HFFc6 (cell line): ENCODE results near the gene SDCCAG8. TPM values are rescaled to one million over a fixed set of nuclear protein-coding genes. Genes with fewer than 3 reads are reported as not detected.

Source experiments
- DNase-seq: peaks from one replicate; pipeline ENCODE4 v3.0.0-alpha.2; 2018
- H3K27ac Mint-ChIP-seq: 2 replicates; pipeline ENCODE4 v1.8.0; 2020; ENCODE audit warnings: mild to moderate bottlenecking, mixed read lengths
- H3K27me3 Mint-ChIP-seq: 2 replicates; pipeline ENCODE4 v1.8.0; 2021; ENCODE audit warnings: mild to moderate bottlenecking, moderate library complexity, mixed read lengths; ENCODE audit not compliant: insufficient read depth
- H3K36me3 Mint-ChIP-seq: 2 replicates; pipeline ENCODE4 v1.8.0; 2021; ENCODE audit warnings: low read depth, mixed read lengths
- H3K4me1 Mint-ChIP-seq: 2 replicates; pipeline ENCODE4 v1.8.0; 2020; ENCODE audit warnings: low read depth, mixed read lengths
- H3K4me3 Mint-ChIP-seq: 2 replicates; pipeline ENCODE4 v1.8.0; 2020; ENCODE audit warnings: mild to moderate bottlenecking, moderate library complexity, mixed read lengths
- H3K9me3 Mint-ChIP-seq: 2 replicates; pipeline ENCODE4 v1.8.0; 2020; ENCODE audit warnings: mild to moderate bottlenecking, mixed read lengths
- total RNA-seq, 6 experiments: library from RNA; stranded (reverse); fragmentation: NEBNext Ultra II Directional; extraction: Animal tissue kit (Norgen Biotek cat#: 25700); gene quantifications; 2 replicates in 1 of 6; 3 replicates in 5 of 6; pipeline ENCODE4 v1.2.3, GENCODE V29; 2021
- TF ChIP-seq, protein P1 (sequence below): fragments of 200-600 bp; sonication (generic); IDR thresholded peaks from 2 replicates; pipeline ENCODE4 v1.5.0; 2021; ENCODE audit warnings: antibody characterized with exemption, mild to moderate bottlenecking

SDCCAG8 gene
- total RNA-seq, 6 experiments from 2014 or later = 22.3 to 31.2 (median 26.1) TPM

- Mint-ChIP-seq H3K27ac (no peak overlapping the region), H3K9me3 (no peaks in the 10 kb centered on the region), H3K4me1 (no peaks in the 10 kb centered on the region), H3K4me3 (no peak overlapping the region), H3K36me3 (peaks cover 5% of the 10 kb centered on the region), H3K27me3 (no peaks in the 10 kb centered on the region)
- TF ChIP-seq, protein P1, sequence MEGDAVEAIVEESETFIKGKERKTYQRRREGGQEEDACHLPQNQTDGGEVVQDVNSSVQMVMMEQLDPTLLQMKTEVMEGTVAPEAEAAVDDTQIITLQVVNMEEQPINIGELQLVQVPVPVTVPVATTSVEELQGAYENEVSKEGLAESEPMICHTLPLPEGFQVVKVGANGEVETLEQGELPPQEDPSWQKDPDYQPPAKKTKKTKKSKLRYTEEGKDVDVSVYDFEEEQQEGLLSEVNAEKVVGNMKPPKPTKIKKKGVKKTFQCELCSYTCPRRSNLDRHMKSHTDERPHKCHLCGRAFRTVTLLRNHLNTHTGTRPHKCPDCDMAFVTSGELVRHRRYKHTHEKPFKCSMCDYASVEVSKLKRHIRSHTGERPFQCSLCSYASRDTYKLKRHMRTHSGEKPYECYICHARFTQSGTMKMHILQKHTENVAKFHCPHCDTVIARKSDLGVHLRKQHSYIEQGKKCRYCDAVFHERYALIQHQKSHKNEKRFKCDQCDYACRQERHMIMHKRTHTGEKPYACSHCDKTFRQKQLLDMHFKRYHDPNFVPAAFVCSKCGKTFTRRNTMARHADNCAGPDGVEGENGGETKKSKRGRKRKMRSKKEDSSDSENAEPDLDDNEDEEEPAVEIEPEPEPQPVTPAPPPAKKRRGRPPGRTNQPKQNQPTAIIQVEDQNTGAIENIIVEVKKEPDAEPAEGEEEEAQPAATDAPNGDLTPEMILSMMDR = no peak
- no peak for DNase-seq
Observed at GRCh38 chr1:243447347-243447746, 191.5 kb downstream of the SDCCAG8 start.

DNA sequence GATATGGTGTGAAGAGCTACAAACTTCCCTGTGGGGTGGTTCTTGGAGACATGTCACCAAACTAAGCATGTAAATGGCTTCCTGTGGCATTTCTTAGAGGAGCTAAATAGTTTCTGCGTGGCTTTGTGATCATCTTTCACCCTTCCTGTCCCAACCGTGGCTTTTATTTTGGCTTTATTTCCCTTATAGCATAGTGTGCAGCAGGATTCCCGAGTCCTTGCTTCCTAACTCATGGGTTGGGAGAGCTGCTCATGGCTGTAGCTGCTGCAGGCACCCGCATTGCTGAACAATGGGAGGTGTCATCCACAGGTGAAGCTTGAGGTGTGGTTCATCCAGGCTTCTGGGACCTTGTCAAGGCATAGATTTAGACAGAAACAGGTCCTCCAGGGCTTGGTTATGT, 192.0 kb downstream of the SDCCAG8 start:
- TF ChIP-seq, protein P1 = no peak
- H3K4me1 Mint-ChIP-seq = no peaks in the 10 kb centered on the region
- no peak for DNase-seq
- no peak overlapping the region for H3K4me3 Mint-ChIP-seq
- no peaks in the 10 kb centered on the region for H3K9me3 Mint-ChIP-seq
- H3K36me3 Mint-ChIP-seq = peaks cover 5% of the 10 kb centered on the region
- no peaks in the 10 kb centered on the region for H3K27me3 Mint-ChIP-seq
- no peak overlapping the region for H3K27ac Mint-ChIP-seq

DNA sequence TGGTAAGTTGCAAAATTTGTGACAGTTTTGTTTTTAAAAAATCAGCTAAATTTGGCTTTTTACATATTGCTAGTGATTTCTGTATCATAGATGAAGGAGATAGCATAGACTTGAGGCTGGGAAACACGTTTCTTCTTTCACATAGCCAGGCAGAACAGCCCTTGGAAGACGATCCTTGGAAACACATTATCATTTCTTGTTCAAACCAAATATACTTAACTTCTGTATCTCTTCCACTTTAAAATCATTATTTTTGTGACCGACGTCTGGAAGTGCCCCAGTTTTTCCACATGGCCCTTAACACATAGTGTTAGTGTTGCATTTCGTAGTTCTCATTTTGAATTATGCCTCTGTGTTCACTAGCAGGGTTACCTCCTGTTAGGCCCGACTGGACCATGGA, 193.5 kb downstream of the SDCCAG8 start:
- H3K9me3 Mint-ChIP-seq = no peaks in the 10 kb centered on the region
- TF ChIP-seq, protein P1 = no peak
- no peaks in the 10 kb centered on the region for H3K4me1 Mint-ChIP-seq

DNA sequence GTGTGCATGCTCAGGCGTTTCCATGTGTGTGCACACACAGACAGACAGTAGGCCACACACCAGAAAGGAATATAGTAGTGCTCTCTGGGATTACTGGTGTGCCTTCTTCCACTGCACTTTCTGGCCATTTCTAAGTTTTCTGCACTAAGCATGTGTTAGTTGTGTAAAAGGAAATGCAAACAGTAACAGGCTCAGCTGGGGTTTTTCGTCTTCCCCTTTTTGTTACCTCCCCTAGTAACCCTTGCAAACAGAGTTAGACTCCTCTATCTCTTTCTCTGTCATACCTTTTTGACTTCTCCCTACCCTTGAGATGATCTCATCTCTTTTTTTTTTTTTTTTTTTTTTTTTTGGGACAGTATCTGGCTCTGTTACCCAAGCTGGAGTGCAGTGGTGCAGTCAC, 196.3 kb downstream of the SDCCAG8 start:
- no peaks in the 10 kb centered on the region for H3K27me3 Mint-ChIP-seq
- no peaks in the 10 kb centered on the region for H3K4me1 Mint-ChIP-seq
- no peak for DNase-seq
- no peak overlapping the region for H3K4me3 Mint-ChIP-seq
- no peak overlapping the region for H3K27ac Mint-ChIP-seq
- TF ChIP-seq, protein P1 = no peak
- H3K36me3 Mint-ChIP-seq = peaks cover 5% of the 10 kb centered on the region
- H3K9me3 Mint-ChIP-seq = no peaks in the 10 kb centered on the region

More for the DNA sequence above, 193.5 kb downstream of the SDCCAG8 start:
- H3K27me3 Mint-ChIP-seq = no peaks in the 10 kb centered on the region
- no peak overlapping the region for H3K4me3 Mint-ChIP-seq
- H3K27ac Mint-ChIP-seq = no peak overlapping the region
- H3K36me3 Mint-ChIP-seq = peaks cover 5% of the 10 kb centered on the region
- no peak for DNase-seq

GRCh38 chr1:243454328-243454997, 198.6 kb downstream of the SDCCAG8 start:
- DNase-seq = no peak
- Mint-ChIP-seq H3K27me3 (no peaks in the 10 kb centered on the region), H3K36me3 (peaks cover 5% of the 10 kb centered on the region), H3K4me3 (no peak overlapping the region), H3K4me1 (no peaks in the 10 kb centered on the region), H3K9me3 (no peaks in the 10 kb centered on the region), H3K27ac (no peak overlapping the region)
- TF ChIP-seq, protein P1 = no peak
